Measurements from ENCODE around the gene E2F7. TPM values are rescaled to one million over a fixed set of nuclear protein-coding genes. Genes with fewer than 3 reads are reported as not detected.

Gene E2F7
- total RNA-seq, 1 donor from 2014 or later = 1.2 TPM

GRCh38 chr12:77064896-77065360 lies 441 bp downstream of the E2F7 start:
- FAIRE-seq = no peak
- DNase-seq (ENCODE audit: low spot score in 2 of 2) = no peak

GRCh38 chr12:77062846-77063461 lies 2.4 kb downstream of the E2F7 start:
- DNase-seq (ENCODE audit: low spot score in 2 of 2) (no peak), FAIRE-seq (no peak)

- DNase-seq (ENCODE audit: low spot score in 2 of 2) (no peak), FAIRE-seq (no peak)
Observed at GRCh38 chr12:77062396-77062795, 3.0 kb downstream of the E2F7 start.

DNA sequence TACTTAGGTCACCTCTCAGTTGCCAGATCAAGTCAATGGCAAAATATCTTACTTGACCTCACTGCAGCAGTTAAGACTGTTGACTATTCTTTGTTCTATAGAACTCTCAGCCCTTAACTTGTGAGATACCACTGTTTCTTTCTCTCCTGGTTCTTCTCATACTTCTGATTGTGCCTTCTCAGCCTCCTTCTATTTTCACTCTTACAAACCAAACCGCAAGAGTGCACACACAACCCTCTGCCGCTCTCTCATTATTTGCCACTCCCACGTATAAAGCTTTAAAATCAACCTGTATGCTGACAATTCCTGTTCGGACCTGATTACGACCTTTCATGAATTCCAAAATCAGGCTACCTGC lies 4.5 kb downstream of the E2F7 start:
- FAIRE-seq = no peak
- no peak for DNase-seq (ENCODE audit: low spot score in 2 of 2)

DNA sequence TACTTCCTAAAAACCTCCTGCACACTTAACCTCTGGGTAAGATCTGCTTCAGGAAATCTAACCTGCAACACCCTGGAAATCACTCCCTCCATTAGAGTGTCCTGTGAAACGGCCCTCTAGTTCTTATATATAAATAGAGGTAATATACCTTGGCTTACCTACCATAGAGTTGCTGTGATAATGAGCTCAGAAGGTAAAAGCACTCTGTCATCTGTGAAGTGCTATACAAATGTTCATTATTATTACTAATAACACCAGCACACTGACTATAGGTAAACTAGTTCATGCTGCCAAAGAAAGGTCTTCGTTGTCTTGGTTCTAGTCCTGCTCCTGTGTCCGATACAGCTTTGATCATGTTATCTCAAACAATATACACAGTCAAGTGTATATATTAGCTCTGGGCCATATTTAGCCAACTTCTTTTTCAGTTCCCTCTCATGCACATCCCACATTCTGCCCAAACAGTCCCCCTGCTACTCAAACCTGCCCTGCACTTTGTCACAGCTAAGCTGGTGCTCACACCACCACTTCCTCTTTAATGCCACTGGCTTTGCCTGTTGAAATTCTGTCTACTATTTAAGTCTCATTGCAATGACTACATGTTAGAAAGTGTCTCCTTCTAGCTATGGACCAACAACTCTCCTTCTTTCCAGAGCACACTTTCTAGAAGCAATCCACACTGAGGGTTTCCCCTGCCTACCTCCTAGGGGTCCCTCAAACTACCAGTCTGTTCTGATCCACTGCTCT lies 5.1 kb downstream of the E2F7 start:
- DNase-seq (ENCODE audit: low spot score in 2 of 2) = no peak
- FAIRE-seq = no peak

DNA sequence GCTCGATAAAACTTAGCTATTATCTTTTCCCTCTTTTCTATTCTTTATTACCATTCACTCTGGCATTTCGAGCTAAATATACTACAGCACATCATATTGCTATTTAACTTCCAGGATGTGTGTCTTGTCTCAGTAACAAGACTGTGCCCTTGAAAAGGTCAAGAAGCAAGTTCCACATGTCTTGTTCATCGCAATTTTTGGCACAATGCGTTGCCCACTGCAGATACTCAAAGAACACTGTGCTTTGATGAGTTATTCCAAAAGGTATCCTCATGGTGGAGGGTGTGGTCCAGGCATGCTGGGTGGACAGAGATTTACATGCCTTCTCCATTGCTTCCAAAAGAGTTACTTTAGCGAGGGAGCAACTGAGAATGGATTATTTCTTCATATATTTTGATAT lies 6.6 kb downstream of the E2F7 start:
- no peak for FAIRE-seq

GRCh38 chr12:77054851-77055250 lies 10.5 kb downstream of the E2F7 start:
- DNase-seq (ENCODE audit: low spot score in 2 of 2) = no peak
- no peak for FAIRE-seq

More for the DNA sequence above, 6.6 kb downstream of the E2F7 start:
- DNase-seq (ENCODE audit: low spot score in 2 of 2) = no peak

DNA sequence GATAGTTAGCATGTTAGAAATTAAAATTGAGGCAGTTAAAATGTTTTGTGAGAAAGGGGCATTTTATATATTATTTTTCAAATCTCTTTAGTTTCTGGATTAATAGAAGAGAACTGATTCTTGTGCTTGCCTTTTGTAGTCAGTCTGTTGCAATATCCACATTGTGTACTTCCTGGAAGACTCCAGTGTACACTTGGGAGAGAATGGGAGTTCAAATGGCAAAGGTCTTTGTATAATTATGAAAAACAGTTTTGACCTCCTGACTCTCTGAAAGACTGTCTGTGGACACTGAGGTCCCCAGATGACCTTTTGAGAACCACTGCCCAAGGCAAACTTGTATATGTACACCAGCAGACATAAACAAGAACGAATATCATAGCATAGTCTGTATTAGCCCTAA lies 12.1 kb downstream of the E2F7 start:
- FAIRE-seq = no peak
- no peak for DNase-seq (ENCODE audit: low spot score in 2 of 2)

GRCh38 chr12:77049767-77050353 lies 15.5 kb downstream of the E2F7 start:
- no peak for DNase-seq (ENCODE audit: low spot score in 2 of 2)
- FAIRE-seq = no peak

DNA sequence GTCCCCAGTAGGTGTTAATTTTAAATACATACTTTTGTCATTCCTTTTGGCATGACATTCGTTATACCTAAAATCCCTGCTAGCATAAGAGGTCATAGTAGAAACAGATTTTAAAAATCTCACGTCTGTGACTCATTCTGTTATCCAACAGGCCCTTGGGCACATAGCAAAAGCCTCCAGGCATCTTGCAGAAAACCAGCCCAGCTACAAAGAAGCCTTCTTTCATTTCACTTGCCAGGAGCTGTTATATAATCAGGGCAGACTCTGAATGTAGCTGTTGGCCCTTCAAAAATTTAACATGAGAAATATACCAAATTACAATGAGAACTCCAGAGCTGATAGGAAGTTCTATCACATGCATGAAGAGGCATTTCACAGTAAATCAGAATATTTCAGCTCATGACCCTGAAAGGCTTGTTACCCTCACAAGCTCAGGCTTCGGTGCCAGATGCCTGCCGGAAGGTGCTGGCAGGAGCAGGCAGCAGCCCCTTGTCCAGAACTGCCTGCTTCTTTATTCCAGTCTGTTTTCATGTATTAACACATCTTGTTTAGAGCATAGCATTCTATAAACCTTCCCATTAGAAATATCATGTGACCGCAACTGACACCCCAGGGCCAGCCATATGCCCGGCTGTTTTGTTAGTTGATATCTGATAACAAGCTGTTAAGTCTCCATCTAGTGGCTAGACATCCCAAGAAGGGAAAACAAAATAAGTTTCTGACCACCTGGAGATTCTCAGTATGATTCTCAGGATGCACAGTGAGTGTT lies 17.8 kb downstream of the E2F7 start:
- FAIRE-seq = no peak
- no peak for DNase-seq (ENCODE audit: low spot score in 2 of 2)

DNA sequence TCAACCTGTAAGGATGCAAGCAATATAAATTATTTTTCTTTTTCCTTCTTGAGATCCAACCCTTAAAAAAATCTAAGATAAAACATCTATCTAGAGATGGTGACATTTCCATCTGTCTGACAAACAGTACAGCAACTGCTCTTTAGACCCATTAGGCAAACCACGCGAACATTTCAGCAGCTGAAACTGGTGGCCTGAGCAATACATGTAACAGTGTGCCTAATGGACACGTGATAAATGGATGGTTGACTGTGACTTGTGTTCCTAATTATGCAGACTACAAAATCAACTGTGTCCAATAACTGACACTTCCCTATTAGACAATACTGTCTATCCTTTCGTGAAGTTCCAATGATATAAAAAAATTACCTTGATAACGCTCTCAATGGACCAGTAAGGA lies 18.9 kb downstream of the E2F7 start:
- DNase-seq (ENCODE audit: low spot score in 2 of 2) = no peak
- no peak for FAIRE-seq

DNA sequence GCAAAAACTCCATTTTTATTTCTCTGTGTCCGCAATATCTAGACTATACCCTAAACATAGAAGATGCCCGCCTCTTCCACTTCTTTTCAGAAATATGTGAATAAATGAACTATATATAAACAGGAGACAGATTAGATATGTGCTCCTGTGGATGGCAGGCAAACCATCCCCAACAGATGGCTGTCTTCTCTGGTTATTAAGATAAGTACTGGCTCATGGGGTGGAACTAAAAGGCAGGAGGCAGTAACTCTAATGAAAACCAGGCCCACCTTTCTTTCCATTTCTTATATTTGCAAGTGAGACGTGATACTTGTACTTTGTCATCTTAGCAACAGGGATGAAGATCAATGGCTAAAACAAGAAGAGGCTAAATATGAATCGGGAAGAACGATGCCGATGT lies 20.2 kb downstream of the E2F7 start:
- FAIRE-seq (no peak), DNase-seq (ENCODE audit: low spot score in 2 of 2) (no peak)

DNA sequence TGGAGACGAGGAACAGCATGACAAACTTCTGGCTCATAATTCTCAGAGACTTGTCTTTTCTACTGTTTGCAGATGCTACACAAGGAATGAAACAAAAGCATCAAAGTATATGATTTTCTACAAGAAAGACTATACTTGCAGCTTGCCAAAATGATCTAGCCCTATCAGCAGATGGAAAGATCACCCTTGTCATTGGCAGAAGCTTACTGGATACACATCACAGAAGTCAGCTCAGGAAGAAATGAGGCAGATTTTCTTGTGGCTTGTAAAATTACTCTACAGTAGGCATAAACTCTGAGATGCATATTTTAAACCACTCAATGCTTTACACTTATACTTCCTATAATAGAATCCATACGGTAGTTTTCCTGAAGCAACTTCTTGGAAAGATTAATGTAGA lies 20.6 kb downstream of the E2F7 start:
- no peak for FAIRE-seq

DNA sequence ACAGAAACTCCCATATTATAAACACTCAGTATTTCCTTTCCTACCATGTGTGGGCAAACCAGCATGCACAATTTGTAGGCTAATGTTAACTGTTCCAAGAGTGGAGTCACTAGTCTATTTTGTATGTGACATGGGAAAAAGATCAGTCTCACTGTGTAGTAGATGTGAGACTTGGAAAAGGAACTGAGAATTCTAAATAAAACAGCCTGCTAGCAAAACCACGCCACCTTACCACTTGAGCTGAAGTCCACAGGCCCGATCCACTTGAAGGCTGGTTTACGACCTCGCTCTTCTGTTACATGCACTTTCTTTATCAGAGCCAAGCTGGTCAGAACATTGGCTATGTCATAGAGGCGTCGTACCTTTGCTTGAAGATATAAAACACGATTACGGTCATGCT lies 22.5 kb downstream of the E2F7 start:
- DNase-seq (ENCODE audit: low spot score in 2 of 2) = no peak
- no peak for FAIRE-seq

More for the DNA sequence above, 20.6 kb downstream of the E2F7 start:
- DNase-seq (ENCODE audit: low spot score in 2 of 2) = no peak

GRCh38 chr12:77040231-77040630 lies 25.1 kb downstream of the E2F7 start:
- DNase-seq (ENCODE audit: low spot score in 2 of 2) (no peak), FAIRE-seq (no peak)

DNA sequence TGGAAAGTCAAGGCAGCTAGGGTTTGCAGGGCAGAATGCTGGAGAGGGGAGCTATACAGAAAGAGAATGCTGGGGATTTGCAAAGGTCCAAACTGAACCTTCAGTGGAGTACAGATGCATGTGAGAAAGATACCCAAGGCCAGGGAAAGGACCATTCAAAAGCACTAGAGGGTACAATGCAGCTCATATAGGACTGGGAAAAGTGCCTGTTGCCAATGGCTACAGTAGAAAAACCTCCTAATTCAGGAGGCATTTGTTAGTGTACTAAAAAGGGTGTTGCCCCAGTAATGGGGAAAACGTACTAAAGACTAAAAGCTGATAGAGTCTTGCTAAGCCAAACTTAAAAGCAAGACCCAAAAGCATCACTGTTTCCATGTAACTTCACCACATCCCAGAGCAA lies 30.1 kb downstream of the E2F7 start:
- no peak for DNase-seq (ENCODE audit: low spot score in 2 of 2)
- FAIRE-seq = no peak

DNA sequence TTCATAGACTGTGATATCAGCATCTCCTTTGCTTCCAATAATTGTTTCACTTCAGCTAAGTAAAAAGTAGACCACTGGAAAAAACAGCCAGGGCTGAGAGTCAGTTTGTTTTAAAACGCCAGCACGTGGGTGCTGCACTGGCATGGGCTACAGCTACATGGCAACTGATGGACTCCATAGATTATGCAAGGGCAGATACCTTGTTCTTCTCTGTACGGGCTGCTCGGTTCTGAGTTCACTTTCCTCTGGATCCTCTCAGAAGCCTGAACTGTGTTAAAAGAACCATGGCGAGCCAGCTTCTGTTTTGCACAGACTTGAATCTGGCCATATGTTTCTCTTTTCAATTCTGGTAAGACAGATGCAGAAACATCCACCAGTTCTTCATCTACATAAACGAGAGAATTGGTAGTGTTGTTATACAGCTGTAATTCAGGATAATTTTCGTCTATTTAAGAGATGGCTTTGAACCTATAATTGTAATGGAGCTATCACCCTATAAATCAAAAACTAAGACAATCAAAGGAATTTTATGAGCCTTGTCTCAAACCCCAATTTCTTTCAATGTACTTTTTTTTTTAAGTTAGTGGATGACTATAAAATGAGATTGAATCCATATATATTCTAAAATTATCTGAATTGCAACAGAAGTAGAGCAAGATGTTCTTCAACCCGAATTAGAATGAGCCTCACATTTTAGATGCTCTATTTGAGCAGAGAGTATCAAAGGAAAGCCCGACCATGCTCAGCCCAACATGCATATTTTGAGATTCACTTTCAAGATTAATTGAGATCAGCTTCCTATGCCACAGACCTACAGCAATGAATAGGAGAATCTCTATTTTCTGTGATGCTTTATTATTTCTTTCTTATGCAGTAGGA lies 31.5 kb downstream of the E2F7 start:
- FAIRE-seq (no peak), DNase-seq (ENCODE audit: low spot score in 2 of 2) (no peak)

DNA sequence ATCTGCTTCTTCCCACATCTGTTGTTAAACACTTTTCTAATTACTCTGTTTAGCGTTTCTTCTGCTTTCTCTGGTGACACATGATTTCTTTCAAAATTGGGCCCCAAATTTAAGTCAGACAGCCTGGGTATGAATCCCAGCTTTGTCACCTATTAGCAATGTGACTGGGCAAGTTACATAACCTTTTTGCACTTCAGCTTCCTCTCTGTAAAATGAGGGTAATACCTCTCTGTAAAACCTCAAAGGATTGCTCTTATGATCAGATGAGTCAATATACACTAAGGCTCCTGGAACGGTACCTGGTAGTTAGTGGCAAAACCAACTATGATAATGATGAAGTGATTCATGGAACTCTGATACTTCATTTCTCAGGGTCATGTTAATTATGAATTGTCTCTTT lies 33.0 kb downstream of the E2F7 start:
- FAIRE-seq (no peak), DNase-seq (ENCODE audit: low spot score in 2 of 2) (no peak)

DNA sequence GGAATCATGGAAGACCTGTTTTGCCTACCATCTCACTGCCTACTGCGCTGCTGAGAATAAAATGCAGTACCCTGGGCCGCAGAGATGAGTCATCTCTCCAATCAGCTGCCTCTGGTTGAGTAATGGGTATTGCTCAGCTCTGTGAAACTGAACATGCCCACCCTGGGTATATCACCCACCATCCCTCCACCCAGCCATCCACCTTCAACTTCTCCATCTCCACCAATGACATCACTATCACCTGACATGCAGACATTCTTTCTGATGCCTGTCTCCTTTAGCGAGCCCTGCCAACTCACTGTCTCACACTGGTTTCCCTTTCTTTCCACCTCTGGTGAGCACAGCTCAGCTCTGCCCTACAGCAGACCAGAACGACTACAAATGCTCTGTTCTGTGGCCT lies 33.6 kb downstream of the E2F7 start:
- FAIRE-seq (no peak), DNase-seq (ENCODE audit: low spot score in 2 of 2) (no peak)

- DNase-seq (ENCODE audit: low spot score in 2 of 2) = no peak
- FAIRE-seq = no peak
Observed at GRCh38 chr12:77025782-77026314, 39.5 kb downstream of the E2F7 start.

Measured in frontal cortex (tissue), 4 donors.